Activated CD4-positive, alpha-beta T cell treated with anti-CD3 and anti-CD28 coated beads, Interleukin-2, Interleukin-4, amounts not matched to agents 100 ng/mL and 50 ng/mL, durations not matched to agents 16 hours and 8 hours (primary cell): ENCODE data around the gene ECI1.
A peak's percentile ranks its signal among the peaks of the same experiment; 100 is the strongest.
"Not testable (repeated sequence)": the region's sequence is repeated elsewhere in the genome, so short reads cannot be mapped to it uniquely, and the experiment has no call there.

Experiments used
- DNase-seq: peaks from one replicate; pipeline ENCODE4 v3.0.0-alpha.2; 2020; ENCODE audit warnings: low spot score

ECI1 gene

DNA sequence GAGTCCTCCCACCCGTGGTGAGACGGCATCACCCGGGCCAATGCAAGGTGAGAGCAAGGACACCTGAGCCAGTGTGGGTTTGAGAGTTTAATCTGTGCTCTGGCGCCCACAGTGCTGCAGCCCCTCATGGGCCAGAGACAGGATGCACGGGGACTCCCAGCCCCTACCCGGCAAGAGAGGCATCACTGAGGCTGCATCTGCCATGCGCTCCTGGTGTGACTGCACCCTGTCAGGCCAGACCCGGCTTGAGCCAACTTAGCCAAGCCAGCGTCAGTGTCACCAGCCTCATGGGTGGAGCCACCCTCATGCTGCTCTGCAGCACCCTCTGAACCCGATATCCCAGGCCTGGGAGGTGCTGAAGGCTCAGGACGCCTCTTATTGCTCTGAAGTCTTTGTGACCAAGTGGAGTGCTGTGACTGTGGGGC lies 39.5 kb downstream of the ECI1 start:
- DNase-seq, result no peak

- no peak for DNase-seq
These were observed 40.7 kb downstream of the ECI1 start, which contains the start of gene BRICD5 for GRCh38 chr16:2210386-2211365. Gene BRICD5, minus strand, starts transcription at chr16:2210863. Its CDS starts 30 bp downstream, at chr16:2210833.

- DNase-seq, result no peak
These were observed 41.4 kb downstream of the ECI1 start for GRCh38 chr16:2210009-2210332.

DNA sequence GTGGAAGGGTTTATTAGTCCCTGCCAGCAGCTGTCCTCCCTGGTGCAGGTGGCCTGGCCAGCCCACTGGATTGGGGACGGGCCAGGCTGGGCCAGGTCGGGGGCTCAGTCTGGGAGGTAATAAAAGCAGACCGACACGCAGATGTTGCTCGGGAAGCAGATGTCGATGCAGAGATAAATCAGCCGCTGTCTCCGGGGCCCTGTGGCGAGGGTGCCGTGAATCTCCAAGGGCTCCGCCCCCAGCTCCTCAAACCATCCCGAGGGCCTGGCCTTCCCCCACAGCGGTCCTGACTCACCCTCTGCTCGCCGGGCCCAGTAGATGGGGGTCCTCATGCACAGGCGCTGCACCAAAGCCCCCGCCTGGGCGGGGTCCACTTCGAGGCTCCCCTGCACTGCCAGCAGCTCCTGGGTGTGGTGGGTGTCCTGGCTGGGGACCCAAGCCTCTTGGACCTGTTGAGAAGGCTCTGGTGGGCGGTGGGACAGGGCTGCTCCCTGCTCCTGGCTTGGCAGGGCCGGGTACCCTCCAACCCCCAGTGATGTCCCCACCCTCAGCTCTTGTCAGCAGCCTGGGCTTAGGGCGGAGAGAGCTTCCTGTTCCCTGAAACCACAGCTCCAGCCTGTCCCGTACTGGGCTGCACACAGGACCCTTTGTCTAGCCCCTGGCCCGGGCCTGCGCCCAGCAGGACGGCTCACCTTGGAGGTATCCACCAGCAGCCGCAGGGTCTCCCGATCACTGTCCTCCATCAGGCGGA lies 42.0 kb downstream of the ECI1 start:
- no peak for DNase-seq

DNA sequence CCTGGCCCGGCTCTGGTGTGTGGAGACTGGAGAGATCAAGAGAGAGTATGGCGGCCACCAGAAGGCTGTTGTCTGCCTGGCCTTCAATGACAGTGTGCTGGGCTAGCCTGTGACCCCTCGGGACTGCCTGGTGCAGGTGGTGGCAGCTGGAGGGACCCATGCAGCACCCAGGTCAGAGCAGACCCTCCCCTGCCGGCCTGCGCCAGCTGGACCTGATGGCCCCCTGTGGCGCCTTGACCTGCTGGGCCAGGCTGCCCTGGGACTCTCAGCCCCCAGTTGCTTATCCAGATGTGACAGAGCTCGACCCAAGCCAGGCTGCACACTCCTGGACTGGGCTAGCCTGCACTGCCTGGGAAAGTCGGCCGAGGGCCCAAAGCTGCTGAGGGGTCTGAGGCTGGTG lies 42.6 kb downstream of the ECI1 start:
- DNase-seq, result no peak

DNA sequence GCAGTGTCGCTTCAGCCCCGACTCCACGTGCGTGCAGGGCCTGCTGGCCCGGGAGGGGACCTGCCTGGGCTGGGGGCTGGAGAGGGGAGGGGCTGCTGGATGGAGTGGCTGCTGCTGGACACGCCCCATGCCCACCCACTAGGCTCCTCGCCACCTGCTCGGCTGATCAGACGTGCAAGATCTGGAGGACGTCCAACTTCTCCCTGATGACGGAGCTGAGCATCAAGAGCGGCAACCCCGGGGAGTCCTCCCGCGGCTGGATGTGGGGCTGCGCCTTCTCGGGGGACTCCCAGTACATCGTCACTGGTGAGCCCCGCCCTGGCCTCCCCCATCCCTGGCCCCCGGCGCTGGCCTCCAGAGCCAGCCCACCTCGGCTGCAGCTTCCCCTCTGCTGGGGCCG lies 43.1 kb downstream of the ECI1 start:
- DNase-seq, result no peak

DNA sequence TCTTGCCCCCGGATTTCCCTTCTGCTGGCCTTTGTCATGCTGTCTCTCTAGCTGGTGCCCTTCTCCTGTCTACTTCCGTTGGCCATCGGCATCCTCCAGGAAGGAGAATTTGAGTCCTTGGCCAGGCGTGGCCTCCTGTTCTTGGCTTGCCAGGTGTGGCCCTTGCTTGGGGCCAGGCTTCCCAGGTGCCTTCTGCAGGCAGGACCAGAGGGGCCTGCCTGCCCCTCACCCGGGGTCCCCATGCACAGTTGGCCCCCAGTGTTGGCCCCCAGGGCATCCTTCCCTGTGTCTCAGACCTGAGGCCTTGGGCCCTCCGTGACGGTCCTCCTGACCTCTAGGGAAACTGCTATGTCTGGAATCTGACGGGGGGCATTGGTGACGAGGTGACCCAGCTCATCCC lies 43.5 kb downstream of the ECI1 start:
- no peak for DNase-seq

DNA sequence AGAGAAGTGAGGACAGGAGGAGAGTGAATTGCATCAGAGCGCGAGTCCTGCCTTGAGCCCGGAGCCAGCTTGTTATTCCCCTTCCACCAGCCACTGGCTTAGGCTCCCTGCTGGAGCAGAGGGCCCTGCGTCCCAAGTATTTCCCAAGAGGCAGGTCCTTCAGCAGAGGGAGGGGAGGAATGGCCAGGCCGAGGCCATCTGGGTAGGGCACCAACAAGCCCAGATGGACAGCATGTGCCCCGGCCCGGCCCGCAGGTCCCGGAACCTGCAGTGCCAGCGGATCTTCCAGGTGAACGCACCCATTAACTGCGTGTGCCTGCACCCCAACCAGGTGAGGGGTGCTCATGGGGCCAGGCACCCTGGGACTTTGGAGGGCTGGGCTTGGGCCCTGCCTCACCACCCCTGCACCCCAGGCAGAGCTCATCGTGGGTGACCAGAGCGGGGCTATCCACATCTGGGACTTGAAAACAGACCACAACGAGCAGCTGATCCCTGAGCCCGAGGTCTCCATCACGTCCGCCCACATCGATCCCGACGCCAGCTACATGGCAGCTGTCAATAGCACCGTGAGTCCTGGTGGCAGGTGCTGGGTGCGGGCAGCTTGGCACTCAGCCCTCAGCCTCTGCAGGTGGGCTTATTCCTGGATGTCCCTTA lies 44.5 kb downstream of the ECI1 start:
- DNase-seq, result no peak

DNA sequence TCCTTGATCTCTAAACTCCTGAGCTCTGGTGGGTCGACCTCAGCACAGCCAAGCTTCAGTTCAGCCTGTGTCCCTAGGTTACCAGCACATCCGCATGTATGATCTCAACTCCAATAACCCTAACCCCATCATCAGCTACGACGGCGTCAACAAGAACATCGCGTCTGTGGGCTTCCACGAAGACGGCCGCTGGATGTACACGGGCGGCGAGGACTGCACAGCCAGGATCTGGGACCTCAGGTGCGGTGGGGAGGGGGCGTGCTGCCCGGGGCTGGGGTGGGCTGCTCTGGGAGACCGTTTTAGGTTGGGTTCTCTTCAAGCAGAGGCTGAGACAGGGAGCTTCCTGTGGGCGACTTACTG lies 45.0 kb downstream of the ECI1 start:
- no peak for DNase-seq

GRCh38 chr16:2205967-2206313 lies 45.4 kb downstream of the ECI1 start:
- no peak for DNase-seq

- DNase-seq, result peak; percentile 88
These were observed 46.1 kb downstream of the ECI1 start, which contains the start of gene MLST8 for GRCh38 chr16:2205104-2205966. Gene MLST8, plus strand, starts transcription at chr16:2205454. Its CDS starts 632 bp downstream, at chr16:2206086.

- no peak for DNase-seq
These were observed 46.8 kb downstream of the ECI1 start for GRCh38 chr16:2204416-2205103.

- not testable (repeated sequence) for DNase-seq
These were observed 48.2 kb downstream of the ECI1 start for GRCh38 chr16:2203119-2203688.

- no peak for DNase-seq
These were observed 51.1 kb downstream of the ECI1 start for GRCh38 chr16:2200313-2200712.

DNA sequence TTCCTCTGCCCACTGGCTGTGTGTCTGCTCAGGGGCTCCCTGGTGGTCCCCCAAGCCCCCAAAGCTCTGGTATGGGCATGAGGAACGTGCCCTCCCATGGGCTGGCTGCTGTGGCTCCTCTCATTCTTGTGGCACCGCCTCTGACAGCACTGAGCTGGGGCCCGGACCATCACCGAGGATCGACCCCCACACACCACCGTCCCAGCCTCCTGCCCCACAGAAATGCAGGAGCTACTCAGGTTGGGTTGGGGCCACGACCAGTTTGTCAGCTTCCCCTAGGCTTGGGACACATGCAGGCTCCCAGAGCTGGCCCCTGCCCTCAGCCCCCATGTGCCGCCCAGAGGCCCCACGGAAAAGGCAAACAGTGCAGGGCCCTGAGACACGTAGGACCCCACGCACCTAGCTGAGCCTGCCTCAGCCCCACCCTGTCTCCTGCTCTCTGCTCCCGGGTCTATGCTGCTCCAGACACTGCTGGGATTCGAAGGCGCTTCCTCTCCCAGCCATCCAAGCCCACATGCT lies 51.7 kb downstream of the ECI1 start:
- DNase-seq, result no peak

DNA sequence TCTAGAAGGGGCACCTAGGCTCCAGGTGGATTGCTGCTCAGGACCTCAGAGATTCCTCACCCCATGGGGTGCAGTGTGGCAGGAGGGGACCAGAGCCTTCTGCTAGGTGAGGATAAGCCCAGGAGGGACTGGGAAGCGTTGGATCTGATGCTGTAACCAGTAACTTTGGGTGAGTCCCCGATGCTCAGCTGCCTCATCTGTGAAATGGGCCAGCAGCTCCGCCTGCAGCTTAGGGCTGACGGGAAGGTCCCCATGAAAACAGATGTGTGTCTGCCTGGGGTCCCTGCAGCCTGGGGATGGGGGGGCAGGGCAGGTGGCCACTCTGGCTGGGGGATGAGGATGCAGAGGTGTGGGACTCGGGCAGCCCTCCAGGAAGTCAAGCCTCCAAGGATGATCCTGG lies 52.3 kb downstream of the ECI1 start:
- no peak for DNase-seq

GRCh38 chr16:2198283-2198682 lies 53.1 kb downstream of the ECI1 start:
- DNase-seq, result no peak

- DNase-seq, result no peak
These were observed 53.6 kb downstream of the ECI1 start for GRCh38 chr16:2197765-2198164.

DNA sequence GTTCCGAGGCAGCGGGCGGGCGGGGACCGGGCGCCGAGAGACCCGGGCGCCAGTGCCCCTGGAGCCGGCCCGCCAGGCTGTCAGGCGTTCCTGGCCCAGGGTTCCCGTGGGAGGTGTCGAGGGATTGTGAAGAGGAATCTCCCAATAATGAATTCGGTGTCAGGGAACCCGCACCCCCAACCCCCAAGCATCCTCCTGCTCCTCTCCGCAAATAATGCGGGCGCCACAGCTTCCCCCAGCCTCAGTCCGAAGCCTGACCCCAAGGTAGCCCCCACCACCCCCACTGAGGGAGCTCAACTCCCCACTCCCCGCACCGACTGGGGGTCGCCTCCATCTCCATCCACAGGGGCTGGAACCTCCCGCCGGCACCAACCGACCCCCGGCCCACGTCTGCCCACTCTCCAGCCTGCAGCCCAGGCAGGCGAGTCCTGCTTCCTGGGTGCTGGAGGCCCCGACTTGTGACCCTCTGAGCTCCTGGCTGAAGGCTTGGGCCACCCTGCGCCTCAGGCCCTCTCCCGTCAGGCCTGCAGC lies 54.3 kb downstream of the ECI1 start:
- DNase-seq, result no peak
